IPS-NIHi11 (cell line): Measurements from ENCODE around the gene GAP43.

Source experiments
- DNase-seq: peaks from one replicate; pipeline ENCODE4 v3.0.0; 2012; ENCODE audit warnings: mixed read lengths, low spot score

GAP43 gene

GRCh38 chr3:115623044-115623868 is at the start of gene GAP43:
GAP43 (plus strand) TSS chr3:115623510; CDS start chr3:115623690, 180 bp downstream.
- DNase-seq = peak; percentile 59

DNA sequence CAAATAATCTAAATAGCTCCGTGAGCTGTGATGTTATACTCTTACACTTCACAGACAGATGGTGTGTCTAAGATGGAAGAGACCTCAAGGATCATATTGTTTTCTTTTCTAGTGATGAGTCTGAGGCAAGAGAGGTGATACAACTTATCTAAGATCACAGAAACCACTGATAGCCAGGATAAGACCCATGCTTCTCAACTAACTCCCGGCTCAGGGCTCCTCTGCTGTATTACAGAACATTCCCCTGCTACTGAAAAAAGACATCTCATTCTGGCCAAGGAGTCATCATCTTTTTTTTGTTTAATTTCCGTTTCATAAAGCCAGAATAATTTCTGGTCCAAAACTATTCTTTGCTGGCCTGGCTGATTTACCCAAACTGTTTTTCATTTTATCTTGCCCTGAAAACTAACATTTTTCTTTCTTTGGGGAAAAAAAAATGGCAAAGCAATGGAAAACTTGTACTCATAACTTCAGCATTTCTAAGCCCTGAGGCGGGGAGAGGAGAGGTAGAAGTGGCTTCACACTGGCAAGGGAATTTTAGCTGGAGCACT is 46.9 kb upstream of the GAP43 start:
- DNase-seq = no peak

- DNase-seq = no peak
Measured at GRCh38 chr3:115577000-115577399, 46.3 kb upstream of the GAP43 start.

GRCh38 chr3:115578331-115578730 is 45.0 kb upstream of the GAP43 start:
- no peak for DNase-seq

- DNase-seq = no peak
Measured at GRCh38 chr3:115580566-115580965, 42.7 kb upstream of the GAP43 start.

DNA sequence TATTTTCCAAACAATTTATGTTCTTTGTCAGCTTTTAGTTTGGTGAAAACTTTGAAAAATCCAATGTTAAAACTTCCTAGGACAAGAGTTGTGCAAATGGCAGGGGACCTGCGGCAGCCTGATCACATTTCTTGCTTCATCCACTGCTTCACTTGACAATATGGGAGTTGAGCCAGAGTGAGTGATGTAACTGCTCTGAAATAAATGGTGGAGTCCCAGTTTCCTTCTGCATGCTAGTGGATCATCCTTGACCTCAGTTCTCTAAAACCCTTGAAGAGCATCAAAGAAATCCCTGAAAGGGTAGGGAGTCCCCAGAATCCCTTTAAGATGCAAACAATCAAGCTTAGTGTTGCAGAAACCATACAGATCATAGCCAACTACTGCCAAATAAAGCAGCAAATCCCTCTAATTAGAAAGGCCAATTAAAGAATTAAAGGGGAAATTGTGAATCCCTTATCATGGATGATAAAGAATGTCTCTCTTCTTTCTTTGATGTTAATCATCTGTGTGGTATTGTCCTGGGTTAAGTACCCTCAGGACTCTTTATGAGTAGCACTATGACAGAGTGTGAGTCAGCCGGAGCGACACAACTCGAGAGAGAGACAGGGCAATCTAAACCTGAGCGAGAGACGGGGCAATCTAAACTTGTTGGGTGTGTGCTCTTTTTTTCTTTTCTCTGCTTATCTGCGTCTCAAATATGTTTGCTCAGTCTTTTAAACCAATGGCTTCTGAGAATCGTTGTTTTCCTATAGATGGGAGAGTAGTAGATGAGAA is 41.8 kb upstream of the GAP43 start:
- no peak for DNase-seq

DNA sequence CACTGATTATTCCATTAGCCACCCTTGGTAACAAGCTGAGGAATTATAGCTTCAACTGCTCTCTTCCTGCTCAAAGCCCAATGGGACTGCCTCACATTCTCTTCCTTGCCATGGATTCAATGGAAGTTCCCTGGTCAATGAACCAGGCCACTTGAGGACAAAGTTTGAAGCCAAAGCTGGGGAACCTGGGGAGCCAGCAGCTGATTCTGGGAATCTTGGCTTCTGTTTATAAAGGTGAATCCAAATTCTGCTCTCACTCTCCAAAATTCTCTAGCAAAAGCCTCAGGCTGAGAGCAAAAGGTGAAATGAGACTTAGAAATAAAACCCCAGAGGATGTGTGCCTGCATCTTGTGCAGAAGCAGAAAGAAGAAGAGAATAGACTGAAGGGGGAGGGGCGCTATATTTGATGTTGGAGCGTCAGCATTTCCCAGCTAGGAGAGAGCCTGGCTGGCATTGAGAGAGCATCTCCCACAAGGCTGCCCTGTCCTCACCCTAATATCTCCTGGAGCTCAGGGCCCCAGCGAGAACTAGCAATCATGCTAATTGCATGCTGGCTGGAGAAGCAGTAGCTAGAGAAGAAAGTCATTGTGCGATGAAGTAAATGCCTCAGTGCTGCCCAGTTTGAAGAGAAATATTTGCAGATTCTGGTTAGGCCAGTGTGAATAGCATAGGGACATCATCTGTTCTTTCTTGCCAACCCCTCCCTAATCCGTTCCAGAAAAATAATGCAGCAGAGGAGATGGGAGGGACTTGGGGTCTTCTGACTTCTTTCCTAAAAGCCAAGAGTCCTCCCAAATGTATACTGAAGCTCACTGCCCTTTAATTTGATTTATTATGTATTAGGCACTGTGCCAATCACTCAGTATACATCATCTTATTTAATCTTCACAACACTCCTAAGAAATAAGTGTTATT is 34.9 kb upstream of the GAP43 start:
- no peak for DNase-seq

DNA sequence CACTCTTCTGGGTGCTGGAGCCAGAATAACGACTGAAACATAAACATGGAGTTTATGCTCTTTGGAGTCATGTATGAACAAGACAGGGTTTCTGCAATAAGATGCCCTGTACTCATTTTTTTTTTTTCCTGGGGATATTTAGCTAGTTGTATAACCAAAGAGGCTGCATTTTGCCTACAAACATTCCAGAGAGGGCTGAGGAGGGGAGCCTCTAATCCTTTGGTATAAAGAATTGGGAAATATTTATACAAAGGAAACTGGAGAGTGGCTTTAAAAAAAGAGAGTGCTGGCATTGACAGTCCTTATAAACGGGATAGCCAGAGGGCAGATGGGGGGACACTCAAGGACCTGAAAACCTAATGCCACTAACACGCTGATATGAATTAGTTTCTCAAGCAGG is 32.4 kb upstream of the GAP43 start:
- no peak for DNase-seq

GRCh38 chr3:115595611-115596275 is 27.6 kb upstream of the GAP43 start:
- DNase-seq = no peak

DNA sequence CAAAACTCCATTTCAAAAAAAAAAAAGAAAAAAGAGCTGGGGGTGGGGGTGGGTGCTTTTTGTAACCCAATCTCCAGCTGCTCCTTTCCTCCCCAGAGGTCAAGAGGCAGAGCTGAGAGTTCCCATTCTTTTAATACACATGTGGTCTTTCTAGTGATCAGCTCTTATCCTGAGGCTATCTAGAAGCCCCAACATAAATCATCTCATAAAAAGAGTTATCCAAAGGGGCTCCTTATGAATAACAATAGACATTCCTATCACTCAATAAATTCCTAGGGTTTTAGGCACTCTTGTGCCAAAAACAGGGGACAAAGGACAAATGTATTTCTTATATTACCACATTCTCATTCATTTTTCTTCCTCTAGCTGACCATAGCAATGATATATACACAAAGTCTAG is 25.1 kb upstream of the GAP43 start:
- DNase-seq = no peak

DNA sequence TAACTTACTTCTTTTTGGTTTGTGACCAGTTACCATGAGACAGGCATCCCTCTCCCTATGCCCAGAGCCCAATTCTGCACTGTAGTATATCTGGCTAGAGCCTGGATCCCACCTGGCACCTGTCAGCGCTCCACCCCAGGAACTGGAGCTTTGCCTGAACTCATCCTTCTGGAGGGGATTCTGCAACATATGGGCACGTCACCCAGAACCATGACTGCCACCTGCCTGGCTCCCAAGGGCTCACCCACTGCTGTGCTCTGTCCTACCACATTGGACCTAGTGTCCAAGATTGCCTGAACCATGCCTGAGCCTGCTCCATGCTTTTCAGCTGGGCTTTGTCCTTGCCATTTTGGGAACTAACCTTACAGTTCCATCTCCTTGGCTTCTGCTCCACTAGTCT is 21.1 kb upstream of the GAP43 start:
- no peak for DNase-seq

DNA sequence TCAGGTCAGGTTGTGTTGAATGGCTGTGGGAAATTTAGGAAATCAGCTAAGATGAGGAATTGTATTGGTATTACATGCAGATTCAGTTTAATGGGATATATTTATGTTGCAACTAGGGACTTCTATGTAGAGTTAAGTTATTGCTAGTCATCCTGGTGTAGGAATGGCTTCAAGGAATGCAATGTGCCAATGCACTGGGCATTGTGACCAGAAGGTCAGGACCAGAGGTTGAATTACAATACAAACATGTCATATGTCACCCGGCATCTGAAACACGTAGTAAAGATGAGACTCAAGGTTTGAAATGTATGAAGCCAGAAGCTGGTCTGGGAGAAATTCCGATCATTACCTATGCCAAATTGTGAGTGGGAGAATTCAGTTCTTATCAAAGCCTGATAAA is 11.7 kb upstream of the GAP43 start:
- no peak for DNase-seq

DNA sequence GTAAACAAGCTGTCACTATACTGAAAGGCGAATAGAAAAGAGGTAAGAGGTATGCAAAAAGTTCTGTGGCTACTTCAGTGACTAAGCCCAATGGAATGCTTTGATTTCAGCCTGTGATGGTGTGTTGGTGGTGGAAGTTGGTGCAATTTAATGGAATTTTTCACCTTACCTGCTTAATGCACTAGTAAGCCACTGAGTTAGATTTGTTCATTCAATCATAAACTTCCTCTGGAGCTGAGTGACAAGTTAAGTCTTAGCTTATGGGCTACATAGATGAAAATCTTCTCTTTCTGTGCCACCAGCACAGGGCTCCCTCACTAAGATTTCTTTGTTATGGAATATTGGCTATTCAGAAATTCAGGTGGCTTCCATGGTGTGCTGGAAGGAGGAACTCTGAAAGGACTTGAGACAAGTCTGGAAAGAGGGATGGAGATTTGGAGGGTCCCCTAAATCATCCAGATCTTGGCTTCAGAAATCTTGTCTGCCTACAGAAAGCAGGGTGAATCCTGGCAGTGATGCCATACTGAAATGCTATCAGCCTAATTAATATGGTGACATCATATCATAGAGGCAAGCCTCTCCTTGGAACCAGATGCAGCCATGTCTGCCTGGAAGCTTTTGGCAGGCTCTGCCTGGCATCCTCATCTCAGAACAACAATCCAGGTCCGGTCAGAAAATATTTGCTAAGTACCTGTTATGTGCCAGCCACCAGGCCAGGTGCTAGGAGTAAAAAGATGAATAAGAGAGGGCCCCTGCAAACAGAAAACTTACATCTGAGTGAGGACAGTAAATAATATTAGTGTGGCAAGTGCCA is 8.1 kb upstream of the GAP43 start:
- DNase-seq = peak; percentile 46

DNA sequence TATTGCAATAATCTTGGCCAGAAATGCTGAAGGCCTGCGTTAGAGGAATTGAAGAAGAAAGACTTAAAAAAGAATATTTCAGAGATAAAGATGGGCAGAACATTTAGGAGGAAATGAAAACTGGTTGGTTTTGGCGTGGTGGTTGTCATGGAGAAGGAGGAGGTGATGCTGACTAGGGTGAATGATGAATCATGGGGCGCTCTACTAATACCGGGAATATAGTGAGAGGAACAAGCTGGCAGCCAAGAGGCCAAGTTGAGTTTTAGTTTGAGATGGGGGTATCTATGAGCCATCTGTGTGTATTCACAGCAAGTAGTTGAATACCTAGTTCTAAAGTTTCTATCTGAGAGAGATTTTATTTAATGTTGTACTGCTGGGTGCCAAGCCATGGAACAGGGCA is 6.8 kb upstream of the GAP43 start:
- DNase-seq = no peak

DNA sequence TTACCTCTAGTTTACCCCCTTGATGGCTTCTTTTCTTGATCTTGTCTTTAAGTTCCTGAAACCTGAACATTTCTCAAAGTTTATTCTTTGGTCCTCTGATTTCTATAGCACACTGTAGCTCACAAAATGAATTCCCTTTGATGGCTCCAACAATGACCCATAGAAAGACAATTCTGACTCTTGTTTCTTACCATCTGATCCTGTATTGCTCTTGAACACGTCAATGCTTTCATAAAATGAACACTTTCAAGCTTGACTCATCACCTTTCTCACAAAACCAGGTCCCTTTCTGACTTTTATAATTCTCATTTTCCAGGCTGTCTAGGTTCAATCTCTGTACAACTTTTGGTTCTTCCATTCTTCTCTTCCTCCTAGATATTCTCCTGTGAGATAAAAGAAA is 5.7 kb upstream of the GAP43 start:
- DNase-seq = no peak

DNA sequence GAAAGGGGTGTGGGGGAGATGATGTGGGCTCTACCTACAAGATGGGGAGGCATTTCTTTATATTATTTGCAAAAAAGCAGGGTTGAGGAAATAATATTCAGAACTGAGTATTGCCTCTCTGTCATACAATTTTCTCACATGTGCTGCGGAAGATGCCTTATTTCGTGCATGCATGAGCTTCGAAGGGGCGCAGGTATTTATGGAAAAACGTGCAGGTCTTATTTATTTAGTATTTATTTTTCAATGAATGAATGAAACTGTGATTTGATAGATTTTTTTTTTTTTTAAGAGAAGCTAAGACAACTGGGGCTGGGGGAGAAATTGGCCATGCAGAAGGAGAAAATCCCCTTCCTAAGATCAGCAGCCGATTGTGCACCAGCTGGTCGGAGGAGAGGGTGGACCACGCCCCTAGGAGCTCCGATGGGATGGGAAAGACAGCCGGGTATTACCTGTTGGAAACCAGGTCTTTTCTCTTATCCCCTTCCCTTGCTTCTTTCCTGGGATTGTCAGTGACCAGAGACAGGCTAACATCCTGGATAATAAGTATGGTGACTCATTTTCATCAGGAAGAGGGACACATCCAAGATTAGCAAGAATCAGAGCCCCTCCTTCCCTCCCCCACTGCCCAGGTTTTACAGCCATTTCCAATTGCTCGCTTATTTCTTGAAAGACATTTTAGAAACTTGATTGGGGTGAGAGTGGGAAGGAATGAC is 875 bp downstream of the GAP43 start:
- peak; percentile 27 for DNase-seq

GRCh38 chr3:115624901-115625300 is 1.6 kb downstream of the GAP43 start:
- DNase-seq = no peak

GRCh38 chr3:115626006-115626409 is 2.7 kb downstream of the GAP43 start:
- no peak for DNase-seq

GRCh38 chr3:115626721-115627120 is 3.4 kb downstream of the GAP43 start:
- DNase-seq = no peak
